HG02884 (cell line): ENCODE measurements around the gene ZFP92.
"Not testable (repeated sequence)": the region's sequence is repeated elsewhere in the genome, so short reads cannot be mapped to it uniquely, and the experiment has no call there.

ENCODE experiments used
- ATAC-seq: cut with Tn5 transposase; IDR thresholded peaks from one replicate; pipeline ENCODE4 v1.9.1; 2021; ENCODE audit warnings: mild to moderate bottlenecking, moderate library complexity; ENCODE audit not compliant: unreplicated experiment

Gene ZFP92

GRCh38 chrX:153386097-153386496 lies 25.2 kb upstream of the ZFP92 start:
- no peak for ATAC-seq

DNA sequence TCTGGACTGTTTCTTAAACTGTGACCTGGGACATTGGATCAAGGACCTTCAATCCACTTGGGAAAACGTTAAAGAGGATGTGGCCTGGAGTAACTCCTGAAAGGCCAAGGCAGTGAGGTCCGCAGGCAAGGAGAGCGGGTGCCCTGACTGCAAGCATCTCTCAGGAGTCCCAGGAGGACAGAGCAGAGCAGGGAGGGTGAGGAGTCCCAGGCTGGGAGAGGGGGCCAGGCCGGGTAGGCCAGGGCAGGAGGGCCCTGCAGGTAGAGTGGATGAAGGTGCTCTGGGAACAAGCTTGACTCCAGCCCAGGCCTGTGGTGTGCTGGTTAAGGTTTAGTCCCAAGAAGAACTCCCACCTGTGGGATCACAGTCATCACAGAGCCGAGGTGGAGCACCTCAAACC lies 23.9 kb upstream of the ZFP92 start:
- no peak for ATAC-seq

DNA sequence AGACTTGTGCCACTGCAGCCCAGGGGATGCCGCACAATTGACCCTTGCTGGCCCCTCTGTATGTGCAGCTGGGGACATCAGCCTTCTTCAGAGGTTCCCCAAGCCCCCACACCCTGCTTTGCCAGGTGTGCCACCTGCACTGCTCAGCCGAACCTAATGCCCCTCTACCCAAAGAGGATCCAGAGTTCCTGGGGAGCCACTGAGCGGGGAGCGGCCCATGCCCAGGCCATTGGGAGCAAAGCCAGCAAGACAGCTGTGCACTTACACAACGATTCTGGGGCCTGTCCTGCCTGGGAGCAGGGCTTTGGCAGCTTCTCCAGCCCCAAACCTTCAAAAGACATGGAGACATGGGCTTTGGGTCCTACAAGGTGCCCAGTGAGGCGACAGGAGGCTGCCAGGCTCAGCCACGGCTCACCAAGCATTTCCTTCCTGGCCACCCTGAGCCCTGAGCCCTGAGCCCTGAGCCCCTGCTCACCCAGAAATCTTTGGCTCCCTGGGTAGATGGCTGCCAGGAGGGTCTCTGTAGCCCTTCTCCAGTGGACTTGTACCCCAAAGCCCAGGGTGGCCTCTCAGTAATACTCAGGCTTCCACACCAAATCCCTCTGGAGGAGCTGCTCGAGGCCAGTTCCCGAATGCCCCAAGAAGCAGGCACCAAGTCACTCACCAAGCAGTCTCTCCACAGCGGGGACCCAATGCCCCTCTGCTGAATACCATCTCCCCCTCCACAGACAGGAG lies 23.1 kb upstream of the ZFP92 start:
- ATAC-seq, result no peak

GRCh38 chrX:153388722-153389459 lies 22.4 kb upstream of the ZFP92 start:
- no peak for ATAC-seq

DNA sequence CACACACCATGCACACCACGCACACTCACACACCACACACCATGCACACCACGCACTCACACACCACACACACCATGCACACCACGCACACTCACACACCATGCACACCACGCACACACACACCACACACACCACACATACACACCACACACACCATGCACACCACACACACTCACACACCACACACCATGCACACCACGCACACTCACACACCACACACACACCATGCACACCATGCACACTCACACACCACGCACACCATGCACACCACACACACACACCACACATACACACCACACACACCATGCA lies 21.9 kb upstream of the ZFP92 start:
- ATAC-seq, result not testable (repeated sequence)

- ATAC-seq, result no peak
Measured at GRCh38 chrX:153392642-153393321, 18.5 kb upstream of the ZFP92 start.

DNA sequence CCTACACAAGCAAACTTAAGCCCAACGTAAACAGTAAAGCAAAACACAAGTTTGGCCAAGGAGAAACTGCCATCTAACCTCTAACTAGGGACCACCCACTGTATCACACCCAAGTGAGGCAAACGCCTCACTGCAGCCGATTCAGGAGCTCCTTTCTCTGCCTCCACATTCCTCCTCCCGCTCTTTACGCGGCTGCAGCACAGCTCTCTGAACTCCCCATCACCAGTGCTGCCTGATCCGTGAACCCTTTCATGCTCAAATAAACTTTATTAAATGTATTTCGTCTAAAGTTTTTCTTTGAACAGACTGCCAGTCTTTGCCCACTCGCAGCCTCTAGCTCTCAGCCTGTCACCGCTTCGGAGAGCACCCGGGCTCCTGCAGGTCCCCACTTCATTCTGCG lies 16.7 kb upstream of the ZFP92 start:
- no peak for ATAC-seq

- no peak for ATAC-seq
Measured at GRCh38 chrX:153395613-153396319, 15.5 kb upstream of the ZFP92 start.

DNA sequence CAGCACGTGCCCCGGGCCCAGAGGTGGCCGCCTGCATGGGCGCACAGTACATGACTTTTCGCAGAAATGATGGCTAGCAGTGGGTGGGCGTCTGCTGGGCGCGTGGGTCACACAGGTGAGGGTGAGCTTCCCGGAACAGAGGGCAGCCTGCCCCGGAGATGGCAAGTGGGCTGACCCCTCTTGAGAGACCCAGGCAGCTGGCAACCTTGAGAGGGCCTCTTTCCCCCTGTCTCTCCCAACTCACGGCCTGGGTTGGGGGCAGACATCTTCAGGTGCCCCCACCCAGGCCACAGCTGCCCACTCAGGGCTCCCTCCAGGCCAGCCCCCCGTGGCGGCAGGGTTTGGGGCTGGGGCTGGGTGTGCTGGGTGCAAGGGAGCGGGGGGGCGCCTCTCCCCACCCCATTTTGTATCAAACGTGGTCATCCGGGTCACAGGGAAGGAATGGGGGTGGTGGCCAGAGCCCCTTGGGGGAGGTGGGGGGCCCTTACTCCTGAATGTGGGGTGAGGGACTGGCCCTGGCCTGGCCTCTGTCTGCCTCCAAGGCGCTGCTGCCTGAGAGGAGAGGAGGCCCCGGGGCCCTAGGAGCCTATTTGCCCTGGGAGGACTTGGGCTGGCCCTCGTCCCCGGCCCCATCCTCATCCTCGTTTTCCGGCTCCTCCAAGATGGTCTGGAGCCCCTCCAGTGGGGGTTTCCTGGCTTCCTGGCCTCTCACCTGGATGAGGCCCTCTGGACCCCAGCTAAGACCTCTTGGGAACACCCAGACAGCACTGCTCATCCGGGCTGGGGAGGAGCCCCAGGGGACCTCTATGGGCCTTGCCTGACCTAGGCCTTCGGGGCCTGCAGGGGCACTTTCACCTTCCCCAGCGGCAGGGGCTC lies 14.7 kb upstream of the ZFP92 start:
- ATAC-seq, result no peak

GRCh38 chrX:153397256-153397960 lies 13.9 kb upstream of the ZFP92 start:
- ATAC-seq, result no peak

GRCh38 chrX:153398275-153398960 lies 12.9 kb upstream of the ZFP92 start:
- ATAC-seq, result no peak

DNA sequence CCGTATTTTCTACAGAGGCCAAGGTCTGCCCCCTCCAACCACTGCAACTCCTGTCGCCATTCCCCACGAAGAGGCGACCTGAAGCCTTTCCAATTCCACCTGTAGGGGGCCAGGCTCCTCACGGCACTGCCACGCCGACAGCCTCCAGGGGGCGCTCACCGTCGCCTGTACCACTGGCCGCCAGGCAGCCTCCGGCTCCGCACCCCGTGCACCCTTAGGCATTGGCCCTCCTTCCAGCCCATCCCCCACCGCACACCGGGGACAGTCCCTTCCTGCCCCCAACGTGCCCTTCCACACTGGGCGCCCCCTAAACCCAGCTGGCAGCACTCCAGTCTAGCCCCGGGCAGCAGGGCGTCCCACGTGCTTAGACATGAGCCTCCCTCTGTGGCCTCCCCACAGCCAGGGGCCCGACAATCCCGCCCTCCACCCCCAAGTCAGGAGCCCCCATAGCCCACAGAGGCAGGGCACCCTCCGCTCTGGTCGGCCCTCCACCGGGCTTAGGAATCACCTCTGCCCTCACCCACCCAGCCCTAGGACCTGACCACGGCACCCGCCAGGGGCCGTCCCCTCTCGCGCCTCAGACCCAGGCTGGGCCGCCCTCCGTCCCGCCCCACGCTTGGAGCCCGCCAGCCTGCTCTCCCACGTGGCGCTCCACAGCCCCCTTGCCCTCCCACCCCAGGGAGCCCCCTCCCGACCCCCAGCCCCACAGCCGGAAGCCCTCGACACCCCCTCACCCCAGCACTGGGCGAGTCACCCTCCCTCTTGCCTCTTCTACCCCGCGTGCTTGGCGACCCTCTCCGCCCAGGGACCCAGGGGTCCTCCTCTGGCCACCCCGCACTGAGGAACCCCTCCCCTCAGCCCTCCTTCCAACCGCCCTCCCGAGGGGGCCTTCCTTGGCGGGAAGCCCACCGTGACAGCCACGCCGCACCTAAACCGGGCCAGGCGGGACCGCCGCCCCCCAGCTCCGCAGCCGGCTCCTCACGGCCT lies 10.8 kb upstream of the ZFP92 start:
- ATAC-seq, result no peak

DNA sequence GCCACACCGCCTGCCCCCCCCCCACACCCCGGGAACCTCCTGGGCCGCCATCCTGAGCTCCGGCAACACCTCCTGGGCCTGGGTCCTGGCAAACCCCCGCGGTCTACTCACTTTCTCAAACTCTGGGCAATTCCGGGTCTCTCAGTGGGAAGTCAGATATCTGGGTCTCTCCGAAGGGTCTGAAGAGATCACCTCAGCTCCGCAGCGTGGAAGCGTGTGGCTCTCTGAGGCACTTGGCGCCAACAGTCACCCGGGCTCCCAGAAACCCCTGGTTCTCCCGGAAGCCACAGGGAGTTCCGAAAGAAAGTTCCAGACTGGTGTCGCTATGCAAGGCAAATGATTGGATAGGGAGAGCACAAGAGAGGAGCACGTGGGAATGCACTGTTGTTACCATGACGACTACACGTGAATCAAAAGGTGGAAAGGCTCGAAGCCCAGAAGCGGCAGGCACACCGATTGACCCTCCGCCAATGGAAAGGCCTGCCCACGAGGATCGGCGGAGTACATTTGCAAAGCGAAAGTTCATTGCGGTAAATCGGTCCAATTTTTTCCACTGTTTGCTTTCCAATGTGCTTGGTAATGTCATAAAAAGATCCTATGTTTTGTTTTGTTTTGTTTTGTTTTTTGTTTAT lies 10.0 kb upstream of the ZFP92 start, which contains the start of gene PNMA6E:
Gene PNMA6E, minus strand, starts transcription at position 218 of the 632 bp plus-strand sequence. CDS start 2,501 bp downstream, outside the sequence.
- ATAC-seq, result no peak

- ATAC-seq, result not testable (repeated sequence)
Measured at GRCh38 chrX:153404333-153404732, 6.9 kb upstream of the ZFP92 start.

GRCh38 chrX:153405426-153405825 lies 5.8 kb upstream of the ZFP92 start:
- no peak for ATAC-seq

DNA sequence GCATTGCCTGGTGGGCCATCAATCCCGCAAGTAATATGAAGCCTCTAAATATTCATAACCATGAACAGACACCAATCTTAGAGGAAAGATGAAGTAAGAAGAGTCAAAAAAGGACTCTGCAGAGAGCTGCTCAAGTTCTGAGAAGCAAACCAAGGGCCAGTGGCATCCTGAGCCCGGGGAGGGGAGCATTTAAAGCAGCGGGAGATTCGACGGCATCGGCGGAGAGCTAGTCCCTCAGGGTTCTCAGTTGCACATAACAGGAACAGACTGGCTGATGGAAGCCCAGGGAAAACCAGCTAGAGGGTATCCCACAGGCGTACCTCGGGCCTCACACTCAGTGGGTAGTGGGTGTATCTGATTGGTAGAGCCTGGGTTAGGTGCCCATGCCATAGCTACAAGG lies 5.3 kb upstream of the ZFP92 start:
- ATAC-seq, result no peak

DNA sequence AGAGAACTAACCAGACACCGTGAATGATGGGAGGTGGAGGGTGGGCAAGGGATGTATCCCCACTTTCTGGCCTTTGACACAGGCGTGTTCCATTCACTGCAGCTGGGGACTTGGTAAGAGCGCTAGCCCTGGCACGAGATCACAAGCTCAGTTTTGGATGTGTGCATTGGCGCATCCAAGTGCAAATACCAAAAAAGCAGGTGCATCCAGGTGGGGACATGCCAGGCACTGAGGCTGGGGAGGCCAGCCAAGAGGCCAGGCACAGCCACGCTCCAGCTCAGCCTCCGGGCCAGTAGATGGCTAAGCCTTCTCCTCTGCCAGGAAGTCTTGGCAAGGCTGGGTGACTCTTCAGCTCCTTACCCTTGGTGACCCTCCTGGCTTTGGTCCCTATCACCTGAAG lies 4.4 kb upstream of the ZFP92 start:
- no peak for ATAC-seq

DNA sequence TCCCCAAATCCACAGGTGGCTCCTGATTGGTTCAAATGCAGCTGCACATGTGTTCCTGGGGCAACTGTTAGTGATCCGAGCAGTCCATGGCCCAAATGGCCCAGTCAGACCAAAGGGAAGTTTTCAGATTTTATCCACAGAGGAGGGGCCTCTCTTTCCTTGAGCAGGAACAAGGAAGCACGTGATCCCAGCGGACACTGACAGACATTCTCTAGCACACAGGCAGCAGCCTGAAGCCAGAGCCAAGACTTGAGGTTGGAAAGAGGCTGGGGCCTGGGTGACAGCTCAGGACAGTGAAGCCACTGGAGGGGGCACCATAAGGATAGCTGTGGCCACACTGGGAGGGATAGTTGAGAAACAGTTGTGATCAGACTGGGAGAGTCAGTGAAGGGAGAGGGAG lies 3.5 kb upstream of the ZFP92 start:
- no peak for ATAC-seq
